ENCODE measurements around the gene PARP8. TPM values are rescaled to one million over a fixed set of nuclear protein-coding genes. Genes with fewer than 3 reads are reported as not detected.

PARP8 gene
- total RNA-seq, 3 donors from 2014 or later (not counting 1 experiment from before 2014, with no cell fraction given): 359 to 395 (median 372) TPM

GRCh38 chr5:50881407-50881806 is 215.0 kb downstream of the PARP8 start:
- 68% methylated on average over 3 of the region's 3 CpGs for WGBS (ENCODE audit: insufficient coverage)
- Mint-ChIP-seq H3K36me3 (no peaks in the 10 kb centered on the region), H3K27me3 (ENCODE audit: low read depth in 2 of 2) (peaks cover 20 to 29% of the 10 kb centered on the region in 2 donors), H3K9me3 (no peaks in the 10 kb centered on the region), H3K4me1 (no peaks in the 10 kb centered on the region), H3K27ac (no peak overlapping the region), H3K4me3 (no peak overlapping the region)
- no peak for TF ChIP-seq CTCF (IDR thresholded peaks at IDR 0.05)
- intact Hi-C loops (cut with micrococcal nuclease): no loop called here
- H3K4me3 ChIP-seq (ENCODE audit: low read length): no peak overlapping the region
- H3K27ac ChIP-seq (ENCODE audit: low read length): no peak overlapping the region
- no peaks in the 10 kb centered on the region for H3K4me1 ChIP-seq (ENCODE audit: control insufficient read depth, insufficient read depth, low read length)
- no peaks in the 10 kb centered on the region for H3K9me3 ChIP-seq (ENCODE audit: control insufficient read depth, insufficient read depth, low read length)
- no peaks in the 10 kb centered on the region for H3K36me3 ChIP-seq (ENCODE audit: control insufficient read depth, insufficient read depth, low read length)
- ATAC-seq: no peak
- H3K27me3 ChIP-seq (ENCODE audit: control insufficient read depth, insufficient read depth, low read length): no peaks in the 10 kb centered on the region
- no peak for DNase-seq

- TF ChIP-seq CTCF (IDR thresholded peaks at IDR 0.05): no peak
- no peak overlapping the region for H3K27ac ChIP-seq (ENCODE audit: low read length)
- H3K4me1 ChIP-seq (ENCODE audit: control insufficient read depth, insufficient read depth, low read length): no peaks in the 10 kb centered on the region
- Mint-ChIP-seq H3K27me3 (ENCODE audit: low read depth in 2 of 2) (peaks cover 20 to 26% of the 10 kb centered on the region in 2 donors), H3K4me3 (no peak overlapping the region), H3K9me3 (no peaks in the 10 kb centered on the region), H3K27ac (no peak overlapping the region), H3K36me3 (no peaks in the 10 kb centered on the region), H3K4me1 (no peaks in the 10 kb centered on the region)
- no peaks in the 10 kb centered on the region for H3K9me3 ChIP-seq (ENCODE audit: control insufficient read depth, insufficient read depth, low read length)
- no peak overlapping the region for H3K4me3 ChIP-seq (ENCODE audit: low read length)
- no peak for DNase-seq
- H3K36me3 ChIP-seq (ENCODE audit: control insufficient read depth, insufficient read depth, low read length): no peaks in the 10 kb centered on the region
- no peak for ATAC-seq
- intact Hi-C loops (cut with micrococcal nuclease): no loop called here
- WGBS (ENCODE audit: insufficient coverage): 39% methylated on average over 2 of the region's 2 CpGs
- peaks cover 2% of the 10 kb centered on the region for H3K27me3 ChIP-seq (ENCODE audit: control insufficient read depth, insufficient read depth, low read length)
Measured at GRCh38 chr5:50886657-50887345, 220.4 kb downstream of the PARP8 start.

DNA sequence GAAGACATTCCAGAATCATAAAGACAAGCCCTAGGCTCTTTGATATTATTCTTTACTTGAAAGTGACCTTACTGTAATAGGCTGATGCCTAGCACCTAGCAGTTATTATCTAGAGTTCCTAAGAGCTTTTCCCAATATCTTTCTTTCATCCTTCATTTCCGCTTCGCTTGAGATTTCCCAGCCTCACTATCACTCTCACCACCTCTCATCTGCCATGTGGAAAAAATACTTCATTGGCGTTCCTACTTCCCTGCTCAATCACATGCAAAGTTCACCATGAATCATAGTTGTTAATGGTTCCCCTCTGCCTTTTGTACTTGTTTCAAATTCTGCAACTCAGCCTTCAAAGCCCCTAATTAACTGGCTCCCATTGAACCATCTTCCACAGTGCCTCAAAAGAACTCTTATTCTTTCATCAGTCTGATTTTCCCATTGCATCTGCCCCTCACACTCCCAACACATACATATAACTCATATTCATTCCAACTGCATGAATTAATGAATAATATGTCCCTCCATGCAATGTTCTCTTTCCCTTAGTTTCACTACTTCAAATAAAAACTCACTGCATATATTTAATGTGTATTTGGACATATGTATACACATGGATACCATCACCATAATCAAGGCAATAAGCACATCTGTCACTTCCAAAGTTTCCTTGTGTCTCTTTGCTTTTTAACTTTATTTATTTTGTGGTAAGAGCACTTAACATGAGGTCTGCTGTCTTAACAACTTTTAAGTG is 221.6 kb downstream of the PARP8 start:
- ATAC-seq (no peak), DNase-seq (no peak)
- intact Hi-C loops (cut with micrococcal nuclease): no loop called here
- Histone ChIP-seq H3K36me3 (ENCODE audit: control insufficient read depth, insufficient read depth, low read length) (no peaks in the 10 kb centered on the region), H3K9me3 (ENCODE audit: control insufficient read depth, insufficient read depth, low read length) (no peaks in the 10 kb centered on the region), H3K27me3 (ENCODE audit: control insufficient read depth, insufficient read depth, low read length) (peaks cover 2% of the 10 kb centered on the region), H3K4me1 (ENCODE audit: control insufficient read depth, insufficient read depth, low read length) (no peaks in the 10 kb centered on the region), H3K4me3 (ENCODE audit: low read length) (no peak overlapping the region), H3K27ac (ENCODE audit: low read length) (no peak overlapping the region)
- Mint-ChIP-seq H3K4me3 (no peak overlapping the region), H3K36me3 (no peaks in the 10 kb centered on the region), H3K27ac (no peak overlapping the region), H3K27me3 (ENCODE audit: low read depth in 2 of 2) (peaks cover 20 to 26% of the 10 kb centered on the region in 2 donors), H3K9me3 (no peaks in the 10 kb centered on the region), H3K4me1 (no peaks in the 10 kb centered on the region)
- WGBS (ENCODE audit: insufficient coverage): 83% methylated on average over 3 of the region's 3 CpGs
- TF ChIP-seq CTCF (IDR thresholded peaks at IDR 0.05): no peak

Data from natural killer cell (primary cell).